NT2/D1 (cell line): Measurements from ENCODE around the gene OLIG1.

Experiments
- SUZ12 ChIP-seq: IDR thresholded peaks from 2 replicates; pipeline ENCODE4 v1.6.1; 2011; ENCODE audit not compliant: insufficient read length, insufficient read depth; ENCODE audit errors: extremely low read depth
- YY1 ChIP-seq: IDR thresholded peaks from 2 replicates; pipeline ENCODE4 v1.6.1; 2011; ENCODE audit not compliant: insufficient read length, insufficient read depth
- ZNF274 ChIP-seq: IDR thresholded peaks from 2 replicates; pipeline ENCODE4 v1.6.1; 2011; ENCODE audit warnings: mild to moderate bottlenecking, low read depth, low read length

DNA sequence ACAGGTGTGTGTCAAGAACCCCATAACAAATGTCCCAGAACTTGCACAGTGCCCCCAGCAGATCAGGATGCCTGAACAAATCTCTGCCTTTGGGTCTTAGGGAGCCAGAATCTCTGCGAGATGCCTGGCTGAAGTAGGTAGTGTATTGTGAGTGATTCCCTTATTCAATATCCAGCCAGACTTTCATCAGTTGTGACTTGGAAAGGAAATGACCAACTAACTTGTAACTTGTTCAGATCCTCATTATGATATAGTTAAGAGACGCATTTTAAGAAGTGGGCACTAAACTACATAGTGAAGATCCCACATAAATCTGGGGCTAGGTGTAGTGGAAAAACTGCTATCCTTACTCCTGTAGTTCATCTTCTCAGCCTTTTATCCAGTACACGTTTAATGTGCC is 32.4 kb upstream of the OLIG1 start:
- no peak for TF ChIP-seq ZNF274
- TF ChIP-seq YY1: no peak
- no peak for TF ChIP-seq SUZ12
